HG03135 (cell line): ENCODE measurements around the gene PDCD2L.
"Not testable (repeated sequence)": the region's sequence is repeated elsewhere in the genome, so short reads cannot be mapped to it uniquely, and the experiment has no call there.

Experiments used
- ATAC-seq: cut with Tn5 transposase; IDR thresholded peaks from one replicate; pipeline ENCODE4 v1.9.1; 2021; ENCODE audit warnings: mild to moderate bottlenecking, moderate library complexity; ENCODE audit not compliant: unreplicated experiment

PDCD2L gene

GRCh38 chr19:34373601-34374288 is 30.5 kb upstream of the PDCD2L start:
- ATAC-seq, result no peak

- no peak for ATAC-seq
Observed at GRCh38 chr19:34375598-34375997, 28.6 kb upstream of the PDCD2L start.

GRCh38 chr19:34380639-34381241 is 23.5 kb upstream of the PDCD2L start:
- ATAC-seq, result no peak

GRCh38 chr19:34381399-34382251 is 22.6 kb upstream of the PDCD2L start:
- no peak for ATAC-seq

- ATAC-seq, result no peak
Observed at GRCh38 chr19:34382471-34382870, 21.7 kb upstream of the PDCD2L start.

- ATAC-seq, result no peak
Observed at GRCh38 chr19:34383599-34383998, 20.6 kb upstream of the PDCD2L start.

GRCh38 chr19:34386645-34387445 is 17.4 kb upstream of the PDCD2L start:
- no peak for ATAC-seq

- no peak for ATAC-seq
Observed at GRCh38 chr19:34387446-34387810, 16.8 kb upstream of the PDCD2L start.

- not testable (repeated sequence) for ATAC-seq
Observed at GRCh38 chr19:34388745-34389144, 15.5 kb upstream of the PDCD2L start.

- ATAC-seq, result no peak
Observed at GRCh38 chr19:34391813-34392212, 12.4 kb upstream of the PDCD2L start.

GRCh38 chr19:34393031-34393430 is 11.2 kb upstream of the PDCD2L start:
- ATAC-seq, result no peak

GRCh38 chr19:34393629-34394028 is 10.6 kb upstream of the PDCD2L start:
- ATAC-seq, result no peak

- ATAC-seq, result no peak
Observed at GRCh38 chr19:34397853-34398252, 6.3 kb upstream of the PDCD2L start.

- no peak for ATAC-seq
Observed at GRCh38 chr19:34399886-34400285, 4.3 kb upstream of the PDCD2L start.

- not testable (repeated sequence) for ATAC-seq
Observed at GRCh38 chr19:34400844-34401243, 3.4 kb upstream of the PDCD2L start.

- ATAC-seq, result no peak
Observed at GRCh38 chr19:34402074-34402600, 2.1 kb upstream of the PDCD2L start.

GRCh38 chr19:34403784-34404108 is 453 bp upstream of the PDCD2L start:
- ATAC-seq, result no peak

GRCh38 chr19:34405892-34406660 is 1.9 kb downstream of the PDCD2L start:
- ATAC-seq, result no peak

- ATAC-seq, result no peak
Observed at GRCh38 chr19:34408411-34408810, 4.2 kb downstream of the PDCD2L start.
